GM06990 (cell line): ENCODE data around the gene SLC22A13.

Experiments used
- DNase-seq: peaks from one replicate; pipeline ENCODE4 v3.0.0-alpha.2; 2011; ENCODE audit not compliant: insufficient read length; ENCODE audit errors: extremely low read depth
- H3K27me3 ChIP-seq: replicated peaks from 2 replicates; pipeline ENCODE4 v1.6.0; 2011; ENCODE audit warnings: low read length; ENCODE audit not compliant: control insufficient read depth, insufficient read depth
- H3K36me3 ChIP-seq: 2 replicates; pipeline ENCODE4 v1.5.1; 2011; ENCODE audit warnings: low read length; ENCODE audit not compliant: control insufficient read depth, insufficient read depth
- H3K4me3 ChIP-seq: replicated peaks from 2 replicates; pipeline ENCODE4 v1.5.1; 2011; ENCODE audit warnings: low read depth, mild to moderate bottlenecking, control low read depth, low read length
- CTCF ChIP-seq: IDR thresholded peaks from 2 replicates; pipeline ENCODE4 v1.5.1; 2011; ENCODE audit warnings: low read length, control low read depth, mild to moderate bottlenecking, inconsistent platforms; ENCODE audit not compliant: insufficient read depth, poor library complexity, severe bottlenecking

The SLC22A13 gene

GRCh38 chr3:38297537-38297936, 31.9 kb downstream of the SLC22A13 start:
- TF ChIP-seq CTCF, result no peak
- Histone ChIP-seq H3K4me3 (no peak overlapping the region), H3K27me3 (no peaks in the 10 kb centered on the region; the same call in 1 of the 2 replicates), H3K36me3 (no peaks in the 10 kb centered on the region)
- DNase-seq, result no peak

- peak; percentile 36 for TF ChIP-seq CTCF
- Histone ChIP-seq H3K36me3 (no peaks in the 10 kb centered on the region), H3K27me3 (no peaks in the 10 kb centered on the region; the same call in 1 of the 2 replicates), H3K4me3 (no peak overlapping the region)
- no peak for DNase-seq
Measured at GRCh38 chr3:38297947-38298711, 32.5 kb downstream of the SLC22A13 start.

DNA sequence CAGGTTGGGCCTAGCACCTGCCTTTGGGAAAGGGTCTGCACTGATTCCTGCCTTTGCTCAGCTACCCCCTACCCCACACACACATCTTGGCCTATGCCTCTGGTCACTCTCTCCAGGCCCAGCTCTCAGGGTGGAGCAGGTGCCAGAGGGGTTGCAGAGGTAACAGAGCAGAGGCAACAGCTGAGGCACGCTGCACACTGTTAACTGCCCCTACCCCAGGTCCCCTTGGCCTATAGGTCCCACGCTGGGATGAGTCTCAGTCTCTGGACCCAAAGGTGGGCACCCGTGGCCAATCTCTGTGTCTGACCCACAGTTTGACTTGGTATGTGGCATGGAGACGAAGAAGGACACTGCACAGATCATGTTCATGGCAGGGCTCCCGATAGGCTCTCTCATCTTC, 41.3 kb downstream of the SLC22A13 start:
- TF ChIP-seq CTCF, result no peak
- Histone ChIP-seq H3K27me3 (peaks cover 1% of the 10 kb centered on the region; the same call in 1 of the 2 replicates), H3K36me3 (no peaks in the 10 kb centered on the region), H3K4me3 (no peak overlapping the region)
- DNase-seq, result no peak

DNA sequence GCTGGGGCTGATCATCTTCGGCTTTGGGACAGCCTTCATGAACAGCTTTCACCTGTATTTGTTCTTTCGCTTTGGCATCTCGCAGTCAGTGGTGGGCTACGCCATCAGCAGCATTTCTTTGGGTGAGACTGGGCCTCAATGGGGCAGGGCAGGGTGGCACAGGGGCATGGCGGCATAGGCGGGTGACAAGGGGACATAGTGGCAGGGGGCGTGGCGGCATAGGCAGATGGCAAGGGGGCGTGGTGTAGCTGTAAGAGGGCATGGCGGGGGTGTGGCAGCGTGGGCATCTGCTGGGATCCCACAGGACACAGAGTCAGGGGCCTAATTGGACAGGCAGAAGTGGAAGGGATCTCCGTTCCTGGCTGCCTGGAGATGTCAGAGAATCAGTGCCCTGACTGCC, 42.0 kb downstream of the SLC22A13 start:
- Histone ChIP-seq H3K36me3 (no peaks in the 10 kb centered on the region), H3K4me3 (no peak overlapping the region), H3K27me3 (peaks cover 1% of the 10 kb centered on the region; the same call in 1 of the 2 replicates)
- TF ChIP-seq CTCF, result no peak
- DNase-seq, result no peak

DNA sequence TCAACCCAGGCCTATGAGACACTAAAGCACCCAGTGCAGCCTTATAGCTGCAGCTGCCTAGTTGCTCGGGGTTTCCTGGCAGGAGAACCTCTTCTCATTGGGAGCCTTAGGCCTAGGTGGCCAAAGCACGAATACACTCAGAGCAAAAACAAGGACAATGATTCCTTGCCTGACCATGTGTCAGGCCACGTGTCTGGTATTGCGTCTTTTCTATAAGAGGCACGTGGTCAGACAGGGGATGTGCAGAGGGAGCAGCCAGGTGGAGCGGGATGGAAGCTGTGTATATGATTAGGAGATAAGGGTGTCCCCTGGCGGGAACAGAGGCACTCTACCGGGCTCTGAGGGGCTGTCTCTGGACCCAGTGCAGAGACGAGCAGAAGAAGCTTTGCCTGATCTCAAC, 42.8 kb downstream of the SLC22A13 start:
- no peak for DNase-seq
- peaks cover 1% of the 10 kb centered on the region; the same call in 1 of the 2 replicates for H3K27me3 ChIP-seq
- no peak for TF ChIP-seq CTCF
- H3K4me3 ChIP-seq, result no peak overlapping the region
- no peaks in the 10 kb centered on the region for H3K36me3 ChIP-seq
